ENCODE results near the gene PPL. TPM values are rescaled to one million over a fixed set of nuclear protein-coding genes. Genes with fewer than 3 reads are reported as not detected.

Gene PPL
- total and polyA plus RNA-seq, 4 experiments from 2014 or later = 0.39 TPM; not detected in 3

DNA sequence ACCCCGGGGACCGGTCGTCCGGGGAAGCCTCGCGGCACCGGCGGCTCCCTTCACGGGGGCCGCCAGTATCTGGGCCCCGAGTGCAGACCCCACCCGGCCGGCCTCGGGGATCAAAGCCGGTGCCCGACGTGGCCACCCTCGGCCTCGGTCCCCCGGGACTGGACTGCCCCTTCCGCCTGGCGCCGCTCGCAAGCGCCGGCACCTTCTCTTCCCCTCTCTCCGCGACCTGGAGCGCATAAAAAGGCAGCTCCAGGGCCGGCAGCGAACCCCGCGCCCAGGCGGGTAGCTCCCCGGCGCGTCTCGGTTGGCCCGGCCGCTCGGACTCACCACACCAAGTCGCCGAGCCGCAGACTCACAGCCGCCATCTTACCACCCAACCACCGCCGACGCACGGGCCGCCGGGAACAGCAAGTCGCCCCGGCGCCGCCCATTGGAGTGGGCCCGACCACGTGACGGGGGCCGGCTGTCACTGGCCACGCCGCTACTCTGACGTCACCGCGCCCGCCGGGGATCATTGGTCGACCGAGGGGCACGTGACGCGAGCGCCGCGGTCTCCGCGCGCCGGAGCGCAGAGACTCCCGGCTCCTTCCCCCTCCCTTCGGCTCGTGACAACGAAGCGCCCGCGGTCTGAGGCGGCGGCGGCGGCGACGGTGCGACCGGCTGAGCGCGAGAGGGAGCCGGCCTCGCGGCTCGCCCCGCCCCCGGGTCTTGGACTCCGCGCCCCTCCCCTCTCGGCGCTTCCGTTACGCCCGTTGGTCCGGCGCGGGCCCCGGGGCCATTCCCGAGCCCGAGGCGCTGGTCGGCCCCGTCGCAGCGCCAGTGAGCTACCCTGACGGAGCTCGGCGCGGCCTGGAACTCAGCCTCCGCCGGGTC, 89.8 kb downstream of the PPL start, which contains the start of the genes GLYR1 and UBN1:
Gene GLYR1, minus strand, starts transcription at position 388 of the 873 bp plus-strand sequence. Its CDS starts 23 bp downstream, at position 365.
Gene UBN1, plus strand, starts transcription at position 581 of the 873 bp plus-strand sequence. CDS start 5,437 bp downstream, outside the sequence.
- ChIA-PET CTCF (ENCODE audit: partially characterized antibody) (no interaction called here), POLR2A (ENCODE audit: partially characterized antibody) (interaction anchor here (1.4 to 2.5 kb wide), 7 partner anchors 45 to 251 kb away, joined by 3 to 21 read pairs (median 8); partner anchors contain the start of genes ANKS3, DNAAF8, ROGDI and ZNF500)
- Mint-ChIP-seq H3K27me3 (no peaks in the 10 kb centered on the region), H3K9me3 (no peaks in the 10 kb centered on the region), H3K4me3 (peak within 1 kb of the TSS; percentile 89 to 93 (median 92)), H3K4me1 (peaks cover 42 to 65% (median 53%) of the 10 kb centered on the region in 4 donors), H3K27ac (peak within 1 kb of the TSS; percentile 90 to 96 (median 95)), H3K36me3 (peaks cover 12 to 51% of the 10 kb centered on the region in 2 donors)
- H3K27ac ChIP-seq (ENCODE audit: low read depth, low read length) = peak within 1 kb of the TSS; percentile 95
- DNase-seq = peak; percentile 99
- intact Hi-C loops (cut with micrococcal nuclease) = loop anchor here (1.0 to 5.0 kb wide), 8 partner anchors 44 to 245 kb away; partner anchors contain the start of genes ANKS3, DNAAF8, MGRN1 and NUDT16L1
- H3K4me1 ChIP-seq (ENCODE audit: insufficient read depth, low read length) = peaks cover 55% of the 10 kb centered on the region
- no peaks in the 10 kb centered on the region for H3K9me3 ChIP-seq (ENCODE audit: control insufficient read depth in 1 of 2, low read length in 2 of 2)
- H3K27me3 ChIP-seq (ENCODE audit: insufficient read depth, low read length) = no peaks in the 10 kb centered on the region
- peak within 1 kb of the TSS; percentile 74 to 78 for H3K4me3 ChIP-seq (ENCODE audit: low read length in 2 of 2)
- H3K36me3 ChIP-seq (ENCODE audit: insufficient read depth, low read length) = peaks cover 20% of the 10 kb centered on the region

DNA sequence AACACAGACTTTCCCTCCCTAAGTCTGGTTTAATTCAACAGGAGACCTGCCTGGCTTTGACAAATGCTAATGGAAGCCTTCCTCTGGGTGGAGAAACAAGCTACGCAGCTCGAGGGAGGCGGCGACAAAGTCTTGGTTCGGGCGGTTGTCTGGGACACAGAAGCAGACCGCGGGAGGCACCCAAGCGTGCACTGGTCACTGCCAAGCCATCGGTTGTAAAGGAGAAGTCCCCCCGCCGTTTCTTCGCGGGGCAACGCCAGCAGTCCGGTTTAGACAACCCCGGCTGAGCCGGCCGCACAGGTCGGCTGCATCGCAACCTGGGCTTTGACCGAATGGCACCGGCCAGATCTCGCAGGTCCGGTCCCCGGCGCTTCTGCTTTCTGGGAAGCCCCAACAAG, 90.4 kb downstream of the PPL start:
- H3K27me3 Mint-ChIP-seq = no peaks in the 10 kb centered on the region
- peaks cover 23% of the 10 kb centered on the region for H3K36me3 ChIP-seq (ENCODE audit: insufficient read depth, low read length)
- H3K4me3 ChIP-seq (ENCODE audit: low read length in 2 of 2) = peak overlapping the region; percentile 53 to 74
- intact Hi-C loops (cut with micrococcal nuclease) = loop anchor here (2.0 to 5.0 kb wide), 4 partner anchors 44 to 246 kb away; partner anchors contain the start of genes MGRN1 and ROGDI
- H3K4me3 Mint-ChIP-seq = peak overlapping the region; percentile 85 to 92 (median 88)
- peak overlapping the region; percentile 95 for H3K27ac ChIP-seq (ENCODE audit: low read depth, low read length)
- POLR2A ChIA-PET (ENCODE audit: partially characterized antibody) = interaction anchor here (1.4 to 2.5 kb wide), 3 partner anchors 80 to 152 kb away, joined by 3 to 21 read pairs (median 8); partner anchors contain the start of genes ANKS3, DNAAF8 and ZNF500
- H3K9me3 Mint-ChIP-seq = no peaks in the 10 kb centered on the region
- CTCF ChIA-PET (ENCODE audit: partially characterized antibody) = no interaction called here
- peak overlapping the region; percentile 90 to 96 (median 93) for H3K27ac Mint-ChIP-seq
- peak in 4 of 5 donors; percentile 10 to 44 (median 20) for DNase-seq
- H3K9me3 ChIP-seq (ENCODE audit: control insufficient read depth in 1 of 2, low read length in 2 of 2) = no peaks in the 10 kb centered on the region
- H3K4me1 ChIP-seq (ENCODE audit: insufficient read depth, low read length) = peaks cover 52% of the 10 kb centered on the region
- peaks cover 12 to 53% of the 10 kb centered on the region in 2 donors for H3K36me3 Mint-ChIP-seq
- no peaks in the 10 kb centered on the region for H3K27me3 ChIP-seq (ENCODE audit: insufficient read depth, low read length)
- peaks cover 40 to 60% (median 49%) of the 10 kb centered on the region in 4 donors for H3K4me1 Mint-ChIP-seq

DNA sequence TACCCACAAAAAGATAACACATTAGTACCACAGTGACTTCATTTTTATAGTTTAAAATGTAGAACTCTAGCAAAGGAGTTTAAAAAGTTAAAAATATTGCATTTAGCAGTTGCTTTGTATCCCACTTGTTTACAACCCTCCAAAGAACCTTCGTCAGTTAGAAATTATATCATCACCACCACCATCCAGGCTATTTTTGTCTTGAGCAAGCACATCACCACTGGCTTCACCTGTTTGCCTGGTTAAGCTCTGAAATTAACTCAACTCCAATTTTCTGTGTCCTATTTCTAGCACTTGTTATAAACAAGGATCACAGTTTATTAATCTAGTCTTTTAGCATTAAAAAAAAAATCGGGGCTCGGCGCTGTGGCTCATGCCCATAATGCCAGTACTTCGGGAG, 96.0 kb downstream of the PPL start:
- H3K4me3 Mint-ChIP-seq = no peak overlapping the region
- Histone ChIP-seq H3K9me3 (ENCODE audit: control insufficient read depth in 1 of 2, low read length in 2 of 2) (no peaks in the 10 kb centered on the region), H3K27me3 (ENCODE audit: insufficient read depth, low read length) (no peaks in the 10 kb centered on the region), H3K4me3 (ENCODE audit: low read length in 2 of 2) (no peak overlapping the region), H3K27ac (ENCODE audit: low read depth, low read length) (no peak overlapping the region), H3K4me1 (ENCODE audit: insufficient read depth, low read length) (peaks cover 13% of the 10 kb centered on the region), H3K36me3 (ENCODE audit: insufficient read depth, low read length) (peaks cover 67% of the 10 kb centered on the region)
- CTCF ChIA-PET (ENCODE audit: partially characterized antibody) = interaction anchor here (1.0 kb wide), 1 partner anchor 217 kb away, joined by 3 read pairs; the partner anchor contains the start of gene MGRN1
- no peaks in the 10 kb centered on the region for H3K27me3 Mint-ChIP-seq
- H3K9me3 Mint-ChIP-seq = no peaks in the 10 kb centered on the region
- intact Hi-C loops (cut with micrococcal nuclease) = no loop called here
- POLR2A ChIA-PET (ENCODE audit: partially characterized antibody) = no interaction called here
- H3K27ac Mint-ChIP-seq = peak overlapping the region in 1 of 7 donors; percentile 37
- no peak for DNase-seq
- H3K4me1 Mint-ChIP-seq = peaks cover 15 to 32% (median 20%) of the 10 kb centered on the region in 4 donors
- peaks cover 47 to 87% of the 10 kb centered on the region in 2 donors for H3K36me3 Mint-ChIP-seq

DNA sequence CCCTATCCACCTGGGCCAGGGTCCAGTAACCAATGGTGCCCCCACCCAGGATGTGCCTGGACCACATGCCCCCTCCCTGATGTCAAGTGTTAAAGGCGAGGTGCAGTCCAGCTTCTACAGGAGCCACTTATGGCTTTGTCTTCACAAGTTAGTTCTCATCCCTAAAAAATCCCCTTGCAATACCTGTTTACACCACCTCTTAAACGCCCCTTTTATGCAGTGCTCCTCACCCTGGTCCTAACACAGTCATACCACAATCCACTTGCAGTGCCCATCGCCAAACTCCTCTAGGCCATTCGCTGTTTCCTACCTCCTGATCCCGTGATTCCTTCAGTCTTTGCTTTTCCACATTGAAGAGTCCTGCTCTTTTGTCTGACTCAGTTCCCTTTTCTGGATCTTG, 97.0 kb downstream of the PPL start:
- H3K4me1 Mint-ChIP-seq = peaks cover 8 to 22% (median 13%) of the 10 kb centered on the region in 4 donors
- Histone ChIP-seq H3K36me3 (ENCODE audit: insufficient read depth, low read length) (peaks cover 66% of the 10 kb centered on the region), H3K4me1 (ENCODE audit: insufficient read depth, low read length) (peaks cover 3% of the 10 kb centered on the region), H3K27ac (ENCODE audit: low read depth, low read length) (no peak overlapping the region), H3K9me3 (ENCODE audit: control insufficient read depth in 1 of 2, low read length in 2 of 2) (no peaks in the 10 kb centered on the region), H3K27me3 (ENCODE audit: insufficient read depth, low read length) (no peaks in the 10 kb centered on the region), H3K4me3 (ENCODE audit: low read length in 2 of 2) (no peak overlapping the region)
- H3K36me3 Mint-ChIP-seq = peaks cover 46 to 86% of the 10 kb centered on the region in 2 donors
- intact Hi-C loops (cut with micrococcal nuclease) = no loop called here
- H3K9me3 Mint-ChIP-seq = no peaks in the 10 kb centered on the region
- CTCF ChIA-PET (ENCODE audit: partially characterized antibody) = no interaction called here
- no peaks in the 10 kb centered on the region for H3K27me3 Mint-ChIP-seq
- no peak for DNase-seq
- peak overlapping the region in 2 of 7 donors; percentile 37 to 43 for H3K27ac Mint-ChIP-seq
- POLR2A ChIA-PET (ENCODE audit: partially characterized antibody) = no interaction called here
- no peak overlapping the region for H3K4me3 Mint-ChIP-seq

DNA sequence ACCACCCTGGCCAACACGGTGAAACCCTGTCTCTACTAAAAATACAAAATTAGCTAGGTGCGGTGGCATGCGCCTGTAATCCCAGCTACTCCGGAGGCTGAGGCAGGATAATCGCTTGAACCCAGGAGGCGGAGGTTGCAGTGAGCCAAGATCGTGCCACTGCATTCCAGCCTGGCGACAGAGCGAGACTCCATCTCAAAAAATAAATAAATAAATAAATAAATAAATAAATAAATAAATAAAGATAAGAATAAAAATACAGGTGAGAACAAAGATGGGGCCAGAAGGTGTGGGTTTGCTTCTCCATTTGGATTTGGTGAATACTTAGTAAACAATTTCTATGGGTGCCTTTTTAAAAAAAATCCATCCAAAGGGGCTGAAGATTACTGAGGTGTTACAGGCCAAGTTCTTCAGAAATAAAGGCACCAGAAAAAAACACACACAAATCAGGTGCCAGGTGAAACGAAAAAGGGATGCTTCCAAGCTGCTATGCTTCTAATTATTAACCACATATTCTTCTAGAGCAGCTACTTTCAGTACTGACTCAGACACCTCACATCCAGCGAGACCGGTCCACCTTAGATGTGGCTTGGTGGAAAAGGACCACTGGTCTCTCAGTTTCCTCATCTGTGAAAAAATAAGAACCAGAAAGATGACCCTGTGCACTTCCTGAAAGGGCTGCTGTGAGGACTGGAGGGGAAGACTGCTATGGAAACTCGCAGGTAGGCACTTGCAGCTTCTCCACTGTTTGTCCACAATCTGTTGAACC, 99.0 kb downstream of the PPL start:
- peaks cover 35 to 74% of the 10 kb centered on the region in 2 donors for H3K36me3 Mint-ChIP-seq
- POLR2A ChIA-PET (ENCODE audit: partially characterized antibody) = interaction anchor here (1.0 kb wide), 1 partner anchor 9 kb away, joined by 3 read pairs; no protein-coding TSS in a partner anchor
- peak overlapping the region in 1 of 7 donors; percentile 56 for H3K27ac Mint-ChIP-seq
- Histone ChIP-seq H3K27ac (ENCODE audit: low read depth, low read length) (no peak overlapping the region), H3K4me3 (ENCODE audit: low read length in 2 of 2) (no peak overlapping the region), H3K36me3 (ENCODE audit: insufficient read depth, low read length) (peaks cover 59% of the 10 kb centered on the region), H3K9me3 (ENCODE audit: control insufficient read depth in 1 of 2, low read length in 2 of 2) (no peaks in the 10 kb centered on the region), H3K27me3 (ENCODE audit: insufficient read depth, low read length) (no peaks in the 10 kb centered on the region), H3K4me1 (ENCODE audit: insufficient read depth, low read length) (peaks cover 11% of the 10 kb centered on the region)
- intact Hi-C loops (cut with micrococcal nuclease) = no loop called here
- peaks cover 5 to 17% (median 12%) of the 10 kb centered on the region in 4 donors for H3K4me1 Mint-ChIP-seq
- no peak overlapping the region for H3K4me3 Mint-ChIP-seq
- no peaks in the 10 kb centered on the region for H3K27me3 Mint-ChIP-seq
- no peaks in the 10 kb centered on the region for H3K9me3 Mint-ChIP-seq
- no peak for DNase-seq
- CTCF ChIA-PET (ENCODE audit: partially characterized antibody) = no interaction called here

DNA sequence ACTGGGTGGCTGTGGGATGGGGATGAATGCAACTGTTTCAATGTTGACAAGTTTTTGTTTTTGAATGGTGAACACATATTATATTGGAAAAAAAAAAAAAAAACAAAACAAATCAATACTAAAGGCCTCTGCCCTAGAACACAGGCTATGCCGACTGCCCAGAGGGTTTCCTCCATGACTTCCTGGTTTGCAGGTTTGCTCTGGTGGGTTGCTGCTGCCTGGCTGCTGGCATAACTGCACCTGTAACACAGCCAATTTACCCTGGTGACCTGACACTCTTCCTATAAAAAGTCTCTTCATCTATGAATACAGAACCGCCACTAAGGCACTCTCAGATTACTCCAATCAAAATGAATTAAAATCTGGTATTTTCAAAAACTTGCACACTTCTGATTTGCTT, 100.2 kb downstream of the PPL start:
- no peak overlapping the region for H3K4me3 ChIP-seq (ENCODE audit: low read length in 2 of 2)
- no peak overlapping the region for H3K27ac ChIP-seq (ENCODE audit: low read depth, low read length)
- Mint-ChIP-seq H3K27me3 (no peaks in the 10 kb centered on the region), H3K36me3 (peaks cover 46 to 75% of the 10 kb centered on the region in 2 donors), H3K4me3 (no peak overlapping the region), H3K27ac (no peak overlapping the region), H3K9me3 (no peaks in the 10 kb centered on the region), H3K4me1 (peaks cover 5 to 21% (median 13%) of the 10 kb centered on the region in 4 donors)
- peaks cover 11% of the 10 kb centered on the region for H3K4me1 ChIP-seq (ENCODE audit: insufficient read depth, low read length)
- H3K36me3 ChIP-seq (ENCODE audit: insufficient read depth, low read length) = peaks cover 67% of the 10 kb centered on the region
- no peaks in the 10 kb centered on the region for H3K9me3 ChIP-seq (ENCODE audit: control insufficient read depth in 1 of 2, low read length in 2 of 2)
- ChIA-PET POLR2A (ENCODE audit: partially characterized antibody) (no interaction called here), CTCF (ENCODE audit: partially characterized antibody) (interaction anchor here (0.7 kb wide), 1 partner anchor 158 kb away, joined by 3 read pairs; no protein-coding TSS in a partner anchor)
- intact Hi-C loops (cut with micrococcal nuclease) = no loop called here
- no peaks in the 10 kb centered on the region for H3K27me3 ChIP-seq (ENCODE audit: insufficient read depth, low read length)
- DNase-seq = no peak
